Activated CD4-positive, alpha-beta T cell treated with anti-CD3 and anti-CD28 coated beads, Interleukin-2, amount 50 U/mL, for 24 hours (primary cell): ENCODE data around the gene PARVB.

ENCODE experiments used
- DNase-seq, 2 donors: peaks; one replicate each; pipeline ENCODE4 v3.0.0-alpha.2; 2020; ENCODE audit warnings: low read depth in 1 of 2, low spot score in 1 of 2

The PARVB gene

GRCh38 chr22:44131412-44131811, 107.3 kb downstream of the PARVB start:
- no peak for DNase-seq

DNA sequence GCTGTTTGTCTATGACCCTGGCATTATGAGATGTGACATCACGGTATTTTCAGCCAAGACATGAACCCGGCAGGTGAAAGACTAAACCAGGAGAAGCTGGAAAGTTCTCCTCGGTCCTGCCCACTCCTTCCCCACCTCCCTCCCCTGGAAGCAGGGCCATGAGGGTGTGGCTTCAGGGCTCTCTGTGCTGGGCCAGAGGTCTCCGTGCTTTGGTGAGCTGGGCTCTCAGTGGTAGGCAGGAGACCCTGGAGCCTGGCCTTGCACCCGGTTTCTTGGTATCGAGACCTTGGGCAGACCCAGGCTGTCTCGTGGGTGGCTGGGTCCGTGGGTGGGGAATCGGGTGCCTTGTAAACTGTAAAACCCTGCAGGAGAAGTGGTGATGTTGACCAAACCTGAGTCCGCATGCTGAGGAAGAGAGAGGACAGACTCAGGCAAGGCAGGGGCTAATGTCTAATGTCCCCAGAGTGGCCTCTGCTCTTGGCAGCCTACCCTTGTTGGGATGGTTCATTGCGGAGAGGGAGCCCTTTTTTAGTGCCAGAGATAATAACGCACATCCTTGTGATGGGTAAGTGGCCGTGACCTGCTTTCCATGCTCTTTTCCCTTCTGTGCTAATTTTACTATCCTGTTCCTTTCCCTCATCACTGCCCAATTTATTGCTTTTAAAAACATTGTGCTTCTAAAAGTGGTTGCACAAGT, 108.0 kb downstream of the PARVB start:
- no peak for DNase-seq

- no peak for DNase-seq
Measured at GRCh38 chr22:44132724-44133123, 108.6 kb downstream of the PARVB start.

DNA sequence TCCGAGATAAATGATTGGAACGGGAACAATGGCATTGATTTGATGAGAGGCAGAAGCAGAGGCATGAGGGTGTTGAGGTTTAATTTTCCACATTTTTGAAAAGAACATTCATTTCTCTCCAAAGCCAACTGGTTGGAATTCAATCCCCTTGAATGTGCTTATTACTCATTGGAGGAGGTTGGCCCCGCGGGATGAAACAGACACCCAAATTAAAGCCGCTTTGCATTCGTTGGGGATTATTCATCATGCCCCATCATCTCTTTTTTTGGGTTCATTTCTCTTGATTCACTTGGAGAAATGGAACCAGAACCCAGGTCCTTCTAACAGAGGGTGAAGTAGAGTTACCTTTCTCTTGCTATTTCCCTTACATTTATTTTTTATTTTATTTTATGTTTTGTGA, 109.1 kb downstream of the PARVB start:
- no peak for DNase-seq

DNA sequence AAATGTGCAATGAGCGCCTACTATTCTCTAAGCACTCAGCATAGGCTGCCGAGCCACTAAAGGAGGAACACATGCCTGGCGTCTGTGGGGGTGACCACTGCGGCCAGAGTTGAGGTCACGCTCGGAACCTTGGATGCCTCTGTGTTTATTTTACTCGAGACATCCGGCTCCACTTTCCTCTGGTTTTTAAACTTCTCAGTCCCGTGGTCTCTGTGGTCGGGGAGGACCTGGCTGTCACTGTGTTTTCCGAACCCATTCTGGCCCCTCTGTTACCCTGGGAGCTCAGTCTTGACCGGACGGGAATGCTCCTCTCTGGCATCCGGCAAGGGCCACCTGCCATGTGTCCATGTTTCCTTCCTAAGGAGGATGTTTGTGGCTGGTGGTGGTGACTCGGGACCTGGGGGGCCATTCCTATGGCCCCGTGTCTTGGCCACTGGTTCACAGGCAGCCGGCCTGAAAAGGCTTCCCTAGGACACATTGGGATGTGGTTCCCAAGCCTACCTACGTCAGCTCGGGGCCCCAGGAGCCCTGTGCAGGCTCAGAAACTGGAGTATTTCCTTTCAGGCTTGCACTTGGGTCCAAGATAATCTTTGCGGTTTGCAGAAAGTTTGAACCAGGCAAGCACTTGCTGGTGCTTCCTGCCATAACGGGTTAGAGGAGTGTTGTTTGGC, 109.9 kb downstream of the PARVB start:
- DNase-seq, result no peak

GRCh38 chr22:44136112-44136511, 112.0 kb downstream of the PARVB start:
- DNase-seq, result no peak

GRCh38 chr22:44136786-44137185, 112.7 kb downstream of the PARVB start:
- DNase-seq, result no peak

GRCh38 chr22:44137415-44137814, 113.3 kb downstream of the PARVB start:
- no peak for DNase-seq

DNA sequence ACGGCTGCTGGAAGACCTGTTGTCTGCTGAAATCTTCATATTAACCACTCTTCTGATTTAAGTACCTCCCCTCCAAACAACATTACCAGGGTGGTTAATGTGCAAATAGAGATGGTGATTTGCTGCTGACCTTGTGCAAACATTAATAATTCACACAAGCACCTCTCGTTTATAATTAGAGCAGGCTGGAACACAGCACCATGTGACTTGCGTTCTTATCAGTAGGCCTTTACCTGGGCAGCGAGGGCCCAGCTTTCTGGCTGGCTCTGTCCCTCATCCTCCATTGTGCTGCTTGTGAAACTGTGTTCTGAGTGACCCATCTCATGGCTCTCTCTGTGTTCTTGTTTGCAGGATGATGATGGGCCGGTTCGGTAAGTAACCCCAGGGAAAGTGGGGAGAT, 115.7 kb downstream of the PARVB start:
- no peak for DNase-seq

GRCh38 chr22:44142421-44143104, 118.5 kb downstream of the PARVB start:
- DNase-seq, result no peak

DNA sequence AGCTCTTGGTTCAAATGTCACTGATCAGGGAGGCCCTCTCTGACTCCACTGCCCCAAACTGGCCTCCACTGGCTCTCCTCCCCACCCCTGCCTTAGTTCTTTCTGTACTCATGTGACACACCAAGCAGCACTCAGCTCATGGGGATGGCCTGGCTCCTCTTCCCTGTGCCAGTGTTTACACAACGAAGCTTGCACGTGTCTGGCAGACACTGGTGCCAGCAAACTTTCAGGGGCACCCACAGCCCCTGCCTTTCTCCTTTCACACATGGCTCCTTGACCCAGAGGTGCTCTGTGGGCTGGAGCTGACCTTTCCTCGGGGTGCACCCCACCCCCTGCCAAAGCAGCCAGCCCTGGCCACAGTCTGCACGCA, 119.0 kb downstream of the PARVB start:
- DNase-seq, result no peak

DNA sequence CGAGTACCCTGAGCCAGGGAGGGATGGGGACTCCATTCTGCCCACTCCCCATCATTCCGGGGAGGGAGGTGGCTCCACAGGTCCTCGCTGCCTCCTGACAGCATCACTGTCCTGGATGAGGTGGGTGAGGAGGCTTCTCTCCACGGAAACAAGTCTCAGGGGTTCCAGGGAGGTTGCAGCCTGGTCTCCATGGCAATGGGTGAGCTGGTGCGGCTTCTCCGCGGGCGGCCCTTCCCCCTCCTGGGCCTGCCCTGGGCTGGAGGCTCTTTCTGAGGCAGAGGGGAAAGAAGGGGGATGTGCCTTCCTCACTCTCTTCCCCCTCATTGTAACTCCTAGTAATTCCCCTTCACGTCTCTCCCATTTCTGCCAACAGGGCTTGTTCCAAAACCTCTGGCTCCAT, 119.5 kb downstream of the PARVB start:
- no peak for DNase-seq

DNA sequence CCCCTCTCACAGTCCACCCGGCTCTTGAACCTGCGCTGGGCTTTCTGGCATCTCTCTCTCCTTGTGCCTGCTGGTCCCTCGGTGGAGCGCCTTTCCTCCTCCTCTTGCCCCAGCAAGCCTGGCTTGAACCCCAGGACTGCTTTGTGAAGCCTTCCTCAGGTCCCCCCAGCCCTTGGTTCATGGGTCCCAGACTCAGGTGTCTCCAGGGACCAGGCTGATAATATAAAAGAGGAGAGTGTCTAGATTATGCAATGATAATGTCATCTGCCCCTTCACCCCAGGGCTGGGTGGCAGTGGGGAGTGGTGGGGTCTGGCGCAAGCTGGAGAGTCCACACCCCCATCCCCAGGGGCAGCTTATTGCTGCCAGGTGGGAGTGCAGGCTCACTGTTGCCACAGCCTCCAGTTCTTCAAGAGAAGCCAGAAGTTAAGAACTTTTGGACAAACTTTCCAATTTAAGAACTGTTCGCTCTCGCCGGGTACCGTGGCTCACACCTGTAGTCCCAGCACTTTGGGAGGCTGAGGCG, 120.0 kb downstream of the PARVB start:
- DNase-seq, result no peak

DNA sequence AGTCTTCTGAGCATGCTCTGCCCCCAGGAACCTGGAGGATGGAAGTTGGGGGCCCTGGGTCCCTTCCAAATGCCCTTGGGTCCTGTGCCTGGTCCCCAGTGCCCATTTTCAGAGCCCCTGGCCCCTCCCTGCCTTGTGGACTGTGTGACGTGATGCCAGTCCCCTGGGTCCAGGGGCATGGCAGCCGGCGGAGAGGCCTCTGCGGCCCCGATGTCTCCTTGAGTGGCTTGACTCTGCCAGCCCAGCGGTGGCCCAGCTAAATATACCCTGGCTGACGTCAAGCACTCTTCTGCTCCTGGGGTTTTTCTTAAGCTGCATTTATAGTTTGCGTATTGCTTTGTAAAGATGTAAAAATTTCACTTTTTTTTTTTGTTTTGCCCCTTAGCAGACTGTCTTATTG, 121.4 kb downstream of the PARVB start:
- no peak for DNase-seq

DNA sequence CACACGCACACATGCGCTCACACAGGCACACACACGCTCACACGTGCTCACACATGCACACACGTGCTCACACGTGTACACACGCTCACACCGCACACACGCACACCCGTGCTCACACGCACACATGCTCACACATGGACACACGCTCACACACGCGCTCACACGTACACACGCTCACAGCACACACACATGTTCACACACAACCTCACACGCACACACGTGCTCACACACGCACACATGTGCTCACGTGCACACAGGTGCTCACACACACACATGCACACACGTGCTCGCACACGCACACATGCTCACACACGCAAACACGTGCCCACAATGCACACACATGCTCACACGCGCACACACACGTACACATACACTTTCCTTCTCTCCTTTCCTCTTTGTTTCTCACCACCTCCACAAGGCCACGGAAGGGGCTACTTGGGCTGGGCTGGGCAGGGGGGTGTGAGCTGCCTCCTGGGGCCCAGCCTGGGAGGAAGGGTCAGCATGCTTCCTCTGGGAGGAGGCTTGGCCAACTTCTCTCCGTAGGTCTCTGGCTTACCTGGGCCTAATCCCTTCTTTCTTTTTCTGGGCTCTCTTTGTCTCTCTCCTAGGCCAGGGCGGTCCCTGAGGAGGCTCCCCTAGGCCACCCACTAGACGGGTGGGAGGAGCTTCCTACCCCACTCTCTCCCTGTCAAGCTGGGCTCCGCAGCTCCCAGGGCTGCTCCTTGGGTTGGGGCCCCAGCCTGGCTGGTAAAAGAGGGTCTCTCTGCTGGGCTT, 122.2 kb downstream of the PARVB start:
- no peak for DNase-seq

- no peak for DNase-seq
Measured at GRCh38 chr22:44147008-44147645, 123.0 kb downstream of the PARVB start.

- DNase-seq, result no peak
Measured at GRCh38 chr22:44147821-44148574, 123.9 kb downstream of the PARVB start.

DNA sequence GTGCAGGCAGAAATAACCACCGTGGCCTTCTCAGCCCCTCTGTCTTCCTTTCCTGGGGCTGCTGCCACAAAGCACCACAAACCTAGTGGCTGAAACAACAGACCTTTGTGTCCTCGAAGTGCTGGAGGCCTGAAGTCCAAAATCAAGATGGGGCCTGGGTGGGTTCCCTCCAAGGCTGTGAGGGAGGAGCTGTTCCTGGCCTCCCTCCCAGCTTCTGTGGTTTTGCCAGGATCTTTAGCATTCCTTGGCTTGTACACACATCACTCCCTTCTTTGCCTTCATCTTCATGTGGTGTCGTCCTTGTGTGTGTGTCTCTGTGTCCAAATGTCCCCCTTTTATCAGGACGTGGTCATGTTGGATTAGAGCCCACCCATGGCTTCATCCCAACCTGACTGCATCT, 127.6 kb downstream of the PARVB start:
- DNase-seq, result no peak

GRCh38 chr22:44153710-44154109, 129.6 kb downstream of the PARVB start:
- DNase-seq, result no peak

DNA sequence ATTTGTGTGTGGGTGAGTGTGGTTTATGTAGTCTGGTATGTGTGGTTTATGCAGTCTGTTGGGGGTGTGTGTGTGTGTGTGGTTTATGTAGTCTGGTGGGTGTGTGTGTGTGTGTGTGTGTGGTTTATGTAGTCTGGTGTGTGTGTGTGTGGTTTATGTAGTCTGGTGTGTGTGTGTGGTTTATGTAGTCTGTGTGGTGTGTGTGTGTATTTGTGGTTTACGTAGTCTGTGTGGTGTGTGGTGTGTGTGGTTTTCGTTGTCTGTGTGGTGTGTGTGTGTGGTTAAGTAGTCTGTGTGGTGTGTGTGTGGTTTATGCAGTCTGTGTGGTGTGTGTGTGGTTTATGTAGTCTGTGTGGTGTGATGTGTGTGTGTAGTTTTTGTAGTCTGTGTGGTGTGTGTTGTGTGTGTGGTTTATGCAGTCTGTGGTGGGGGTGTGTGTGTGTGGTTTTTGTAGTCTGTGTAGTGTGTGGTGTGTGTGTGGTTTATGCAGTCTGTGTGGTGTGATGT, 130.4 kb downstream of the PARVB start:
- no peak for DNase-seq
